IMR-90 (cell line): Measurements from ENCODE around the gene BRCC3. TPM values are rescaled to one million over a fixed set of nuclear protein-coding genes. Genes with fewer than 3 reads are reported as not detected.

Experiments used
- ATAC-seq: fragments of 200-7000 bp; cut with Tn5 transposase; 2 replicates; pipeline ENCODE4 v1.9.1; 2020; ENCODE audit warnings: low read depth, mild to moderate bottlenecking, moderate library complexity
- BruUV-seq: library from RNA; stranded (reverse); fragments of 400-500 nt; replicated peaks from 2 replicates; lab custom pipeline; 2021; lab: Mats Ljungman, UMichigan
- CTCF ChIA-PET: fragments of 300-600 bp; formaldehyde crosslinking; extraction: SDS; loops from one replicate; lab custom pipeline; 2021; ENCODE audit warnings: antibody characterized with exemption; lab: Yijun Ruan, JAX
- POLR2A ChIA-PET: fragments of 300-600 bp; sonication (Branson Sonifier 250); formaldehyde crosslinking; loops from one replicate; lab custom pipeline; 2022; ENCODE audit warnings: antibody characterized with exemption; ENCODE audit not compliant: unreplicated experiment; lab: Charles Lee
- DNase-seq: peaks from one replicate; pipeline ENCODE4 v3.0.0; 2013
- H2AFZ ChIP-seq: replicated peaks from 2 replicates; pipeline ENCODE3; 2013; ENCODE audit warnings: low read length, mild to moderate bottlenecking; ENCODE audit not compliant: poor library complexity
- H2AK5ac ChIP-seq: 2 replicates; pipeline ENCODE4 v1.6.1; 2013; ENCODE audit warnings: low read depth, low read length, inconsistent platforms
- H2AK9ac ChIP-seq: replicated peaks from 2 replicates; pipeline ENCODE3; 2013; ENCODE audit warnings: mild to moderate bottlenecking, low read depth, low read length, moderate library complexity; ENCODE audit not compliant: poor library complexity
- H2BK120ac ChIP-seq: 2 replicates; pipeline ENCODE4 v1.6.1; 2013; ENCODE audit warnings: low read depth, low read length, inconsistent platforms
- H2BK15ac ChIP-seq: 3 replicates; pipeline ENCODE4 v1.6.1; 2013; ENCODE audit warnings: low read depth, low read length, inconsistent platforms
- H2BK20ac ChIP-seq: 2 replicates; pipeline ENCODE4 v1.6.1; 2013; ENCODE audit warnings: low read depth, mild to moderate bottlenecking, inconsistent platforms, low read length, moderate library complexity
- H2BK5ac ChIP-seq: 2 replicates; pipeline ENCODE4 v1.6.1; 2013; ENCODE audit warnings: mild to moderate bottlenecking, low read depth, low read length, inconsistent platforms; ENCODE audit not compliant: poor library complexity, severe bottlenecking
- H3K14ac ChIP-seq: replicated peaks from 2 replicates; pipeline ENCODE4 v1.6.1; 2013; ENCODE audit warnings: low read depth, low read length, inconsistent platforms
- H3K18ac ChIP-seq: 2 replicates; pipeline ENCODE4 v1.6.1; 2013; ENCODE audit warnings: low read depth, low read length, control low read depth
- H3K23ac ChIP-seq: 2 replicates; pipeline ENCODE4 v1.6.1; 2013; ENCODE audit warnings: low read depth, low read length, inconsistent platforms
- H3K27ac ChIP-seq: 2 replicates; pipeline ENCODE4 v1.5.1; 2013; ENCODE audit warnings: mild to moderate bottlenecking, control low read depth, low read length; ENCODE audit not compliant: insufficient read depth
- H3K27me3 ChIP-seq: 2 replicates; pipeline ENCODE4 v1.6.1; 2013; ENCODE audit warnings: low read length; ENCODE audit not compliant: control insufficient read depth, insufficient read depth
- H3K36me3 ChIP-seq: 2 replicates; pipeline ENCODE4 v1.6.1; 2013; ENCODE audit warnings: low read length, mixed read lengths; ENCODE audit not compliant: control insufficient read depth, insufficient read depth
- H3K4ac ChIP-seq: 2 replicates; pipeline ENCODE4 v1.6.1; 2013; ENCODE audit warnings: low read depth, low read length, inconsistent platforms
- H3K4me1 ChIP-seq: 2 replicates; pipeline ENCODE4 v1.6.1; 2013; ENCODE audit warnings: low read length, mixed read lengths; ENCODE audit not compliant: control insufficient read depth, insufficient read depth
- H3K4me2 ChIP-seq: 2 replicates; pipeline ENCODE4 v1.6.1; 2013; ENCODE audit warnings: low read depth, mild to moderate bottlenecking, control low read depth, low read length, moderate library complexity
- H3K4me3 ChIP-seq: 2 replicates; pipeline ENCODE4 v1.5.1; 2013; ENCODE audit warnings: low read depth, mild to moderate bottlenecking, control low read depth, low read length, moderate library complexity; ENCODE audit not compliant: insufficient read depth
- H3K56ac ChIP-seq: 2 replicates; pipeline ENCODE4 v1.6.1; 2013; ENCODE audit warnings: low read length, inconsistent platforms; ENCODE audit not compliant: insufficient read depth; ENCODE audit errors: extremely low read depth
- H3K79me1 ChIP-seq, 2 experiments: 2 replicates each; pipeline ENCODE4 v1.6.1; 2013; ENCODE audit warnings: low read length in 2 of 2, inconsistent platforms in 1 of 2, low read depth in 1 of 2
- H3K9ac ChIP-seq: 2 replicates; pipeline ENCODE4 v1.6.1; 2013; ENCODE audit warnings: low read depth, low read length, control low read depth
- H3K9me1 ChIP-seq: 2 replicates; pipeline ENCODE4 v1.6.1; 2013; ENCODE audit warnings: low read length, inconsistent platforms; ENCODE audit not compliant: insufficient read depth
- H3K9me3 ChIP-seq: 2 replicates; pipeline ENCODE4 v1.6.1; 2013; ENCODE audit warnings: low read length; ENCODE audit not compliant: control insufficient read depth, insufficient read depth
- H4K20me1 ChIP-seq: 2 replicates; pipeline ENCODE4 v1.6.1; 2013; ENCODE audit warnings: low read length, inconsistent platforms; ENCODE audit not compliant: insufficient read depth
- H4K5ac ChIP-seq: 2 replicates; pipeline ENCODE4 v1.6.1; 2013; ENCODE audit warnings: mild to moderate bottlenecking, low read depth, low read length, control low read depth
- H4K8ac ChIP-seq, 2 experiments: 2 replicates each; pipeline ENCODE4 v1.6.1; 2013; ENCODE audit warnings: low read depth in 2 of 2, low read length in 2 of 2, control low read depth in 1 of 2, inconsistent platforms in 1 of 2
- H4K91ac ChIP-seq: 2 replicates; pipeline ENCODE4 v1.6.1; 2013; ENCODE audit warnings: low read depth, low read length, inconsistent platforms; ENCODE audit not compliant: insufficient read depth
- BHLHE40 ChIP-seq: fragments of 150-350 bp; IDR thresholded peaks from 2 replicates; pipeline ENCODE4 v1.6.1; 2016; ENCODE audit warnings: mild to moderate bottlenecking, low read depth, low read length
- CEBPB ChIP-seq: IDR thresholded peaks from 2 replicates; pipeline ENCODE4 v1.6.1; 2012; ENCODE audit warnings: low read depth, low read length, improper control_type of control experiment
- CHD1 ChIP-seq: IDR thresholded peaks from 2 replicates; pipeline ENCODE4 v1.6.1; 2012; ENCODE audit warnings: low read depth, low read length, improper control_type of control experiment
- FOS ChIP-seq: fragments of 150-350 bp; IDR thresholded peaks from 2 replicates; pipeline ENCODE4 v1.6.1; 2016; ENCODE audit warnings: low read depth, low read length
- MAFK ChIP-seq: IDR thresholded peaks from 2 replicates; pipeline ENCODE4 v1.6.1; 2012; ENCODE audit warnings: low read depth, low read length, improper control_type of control experiment
- MAZ ChIP-seq: IDR thresholded peaks from 2 replicates; pipeline ENCODE4 v1.6.1; 2012; ENCODE audit warnings: low read depth, mild to moderate bottlenecking, low read length, improper control_type of control experiment, moderate library complexity, borderline replicate concordance
- MXI1 ChIP-seq: IDR thresholded peaks from 2 replicates; pipeline ENCODE4 v1.6.1; 2012; ENCODE audit warnings: low read depth, mild to moderate bottlenecking, low read length, moderate library complexity, borderline replicate concordance
- NFE2L2 ChIP-seq: fragments of 150-350 bp; IDR thresholded peaks from 2 replicates; pipeline ENCODE4 v1.6.1; 2016; ENCODE audit warnings: low read depth, mild to moderate bottlenecking, low read length
- POLR2A ChIP-seq: IDR thresholded peaks from 2 replicates; pipeline ENCODE4 v1.6.1; 2012; ENCODE audit warnings: mild to moderate bottlenecking, low read depth, low read length
- RAD21 ChIP-seq: IDR thresholded peaks from 2 replicates; pipeline ENCODE4 v1.6.1; 2012; ENCODE audit warnings: low read length, improper control_type of control experiment
- RCOR1 ChIP-seq: IDR thresholded peaks from 2 replicates; pipeline ENCODE4 v1.6.1; 2012; ENCODE audit warnings: mild to moderate bottlenecking, low read length, improper control_type of control experiment; ENCODE audit not compliant: insufficient replicate concordance
- RFX5 ChIP-seq: IDR thresholded peaks from 2 replicates; pipeline ENCODE4 v1.8.0; 2012; ENCODE audit warnings: low read depth, mild to moderate bottlenecking, low read length, moderate library complexity
- SMC3 ChIP-seq: fragments of 150-350 bp; IDR thresholded peaks from 2 replicates; pipeline ENCODE4 v1.6.1; 2016; ENCODE audit warnings: low read depth, mild to moderate bottlenecking, antibody characterized with exemption, low read length, moderate library complexity
- WGBS, 2 experiments: methylation state at CpG; one replicate each; pipeline versions ENCODE4 v1.1.5 to v1.1.7; 2013; ENCODE audit warnings: missing lambda C conversion rate in 2 of 2; ENCODE audit not compliant: insufficient read length in 1 of 2; ENCODE audit errors: extremely low coverage in 2 of 2; 5-methylcytosine and 5-hydroxymethylcytosine counted together
- dilution Hi-C: fragments of 300-500 bp; cut with HindIII; formaldehyde crosslinking; loops from one replicate; pipeline ENCODE4 v1.14.3; 2018; ENCODE audit warnings: low sequenced_read_pairs; ENCODE audit not compliant: unreplicated experiment
- in situ Hi-C: fragments of 300-500 bp; cut with MboI; formaldehyde crosslinking; loops from 3 replicates; pipeline ENCODE4 v1.14.3; 2019; ENCODE audit warnings: low sequenced_read_pairs, inconsistent platforms, mixed read lengths
- intact Hi-C: fragments of 100-400 bp; cut with micrococcal nuclease; formaldehyde crosslinking; loops from 2 replicates; pipeline ENCODE4 v1.10.0; 2022
- polyA plus RNA-seq, 3 experiments: library from polyadenylated mRNA; depleted of rRNA; stranded (reverse); fragments of >200 nt; gene quantifications; 2 replicates each; pipeline ENCODE4 v1.2.3, GENCODE V29; 2012; ENCODE audit warnings: low replicate concordance in 1 of 3
- total RNA-seq: library from RNA; depleted of rRNA; stranded (reverse); fragments of >200 nt; gene quantifications from 2 replicates; pipeline ENCODE4 v1.2.3, GENCODE V29; 2012
- TF ChIP-seq, protein P1 (sequence below): fragments of 150-350 bp; IDR thresholded peaks from 2 replicates; pipeline ENCODE4 v1.6.1; 2016; ENCODE audit warnings: low read depth, mild to moderate bottlenecking, low read length, moderate library complexity, borderline replicate concordance
- TF ChIP-seq, protein P2 (sequence below): conservative IDR thresholded peaks from 2 replicates; pipeline ENCODE4 v1.5.1; 2012; ENCODE audit warnings: mild to moderate bottlenecking, low read depth, low read length, improper control_type of control experiment
- TF ChIP-seq, protein P3 (sequence below): fragments of 150-350 bp; IDR thresholded peaks from 2 replicates; pipeline ENCODE4 v1.6.1; 2017; ENCODE audit warnings: mild to moderate bottlenecking, antibody characterized with exemption, low read length, low read depth

BRCC3 gene
- total and polyA plus RNA-seq, 2 of the 4 experiments (the other 2 are of a cell fraction) = 14.4 to 24.7 TPM

- H4K5ac ChIP-seq = no peak overlapping the region
- no peak overlapping the region for H4K8ac ChIP-seq
- H2BK5ac ChIP-seq = no peak overlapping the region
- no peaks in the 10 kb centered on the region for H3K9me1 ChIP-seq
- BruUV-seq = no TSS peak
- no peaks in the 10 kb centered on the region for H3K36me3 ChIP-seq
- H3K4me3 ChIP-seq = no peak overlapping the region
- H2BK15ac ChIP-seq = no peak overlapping the region
- H3K9me3 ChIP-seq = no peaks in the 10 kb centered on the region
- TF ChIP-seq, protein P1, sequence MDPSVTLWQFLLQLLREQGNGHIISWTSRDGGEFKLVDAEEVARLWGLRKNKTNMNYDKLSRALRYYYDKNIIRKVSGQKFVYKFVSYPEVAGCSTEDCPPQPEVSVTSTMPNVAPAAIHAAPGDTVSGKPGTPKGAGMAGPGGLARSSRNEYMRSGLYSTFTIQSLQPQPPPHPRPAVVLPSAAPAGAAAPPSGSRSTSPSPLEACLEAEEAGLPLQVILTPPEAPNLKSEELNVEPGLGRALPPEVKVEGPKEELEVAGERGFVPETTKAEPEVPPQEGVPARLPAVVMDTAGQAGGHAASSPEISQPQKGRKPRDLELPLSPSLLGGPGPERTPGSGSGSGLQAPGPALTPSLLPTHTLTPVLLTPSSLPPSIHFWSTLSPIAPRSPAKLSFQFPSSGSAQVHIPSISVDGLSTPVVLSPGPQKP = no peak
- TF ChIP-seq MAZ (no peak), POLR2A (no peak), RFX5 (no peak), RAD21 (no peak), FOS (no peak), CEBPB (no peak), BHLHE40 (no peak), MXI1 (no peak), NFE2L2 (no peak), CHD1 (no peak), MAFK (no peak), RCOR1 (no peak), SMC3 (no peak)
- TF ChIP-seq, protein P2, sequence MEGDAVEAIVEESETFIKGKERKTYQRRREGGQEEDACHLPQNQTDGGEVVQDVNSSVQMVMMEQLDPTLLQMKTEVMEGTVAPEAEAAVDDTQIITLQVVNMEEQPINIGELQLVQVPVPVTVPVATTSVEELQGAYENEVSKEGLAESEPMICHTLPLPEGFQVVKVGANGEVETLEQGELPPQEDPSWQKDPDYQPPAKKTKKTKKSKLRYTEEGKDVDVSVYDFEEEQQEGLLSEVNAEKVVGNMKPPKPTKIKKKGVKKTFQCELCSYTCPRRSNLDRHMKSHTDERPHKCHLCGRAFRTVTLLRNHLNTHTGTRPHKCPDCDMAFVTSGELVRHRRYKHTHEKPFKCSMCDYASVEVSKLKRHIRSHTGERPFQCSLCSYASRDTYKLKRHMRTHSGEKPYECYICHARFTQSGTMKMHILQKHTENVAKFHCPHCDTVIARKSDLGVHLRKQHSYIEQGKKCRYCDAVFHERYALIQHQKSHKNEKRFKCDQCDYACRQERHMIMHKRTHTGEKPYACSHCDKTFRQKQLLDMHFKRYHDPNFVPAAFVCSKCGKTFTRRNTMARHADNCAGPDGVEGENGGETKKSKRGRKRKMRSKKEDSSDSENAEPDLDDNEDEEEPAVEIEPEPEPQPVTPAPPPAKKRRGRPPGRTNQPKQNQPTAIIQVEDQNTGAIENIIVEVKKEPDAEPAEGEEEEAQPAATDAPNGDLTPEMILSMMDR = no peak
- TF ChIP-seq, protein P3, sequence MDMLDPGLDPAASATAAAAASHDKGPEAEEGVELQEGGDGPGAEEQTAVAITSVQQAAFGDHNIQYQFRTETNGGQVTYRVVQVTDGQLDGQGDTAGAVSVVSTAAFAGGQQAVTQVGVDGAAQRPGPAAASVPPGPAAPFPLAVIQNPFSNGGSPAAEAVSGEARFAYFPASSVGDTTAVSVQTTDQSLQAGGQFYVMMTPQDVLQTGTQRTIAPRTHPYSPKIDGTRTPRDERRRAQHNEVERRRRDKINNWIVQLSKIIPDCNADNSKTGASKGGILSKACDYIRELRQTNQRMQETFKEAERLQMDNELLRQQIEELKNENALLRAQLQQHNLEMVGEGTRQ = no peak
- H3K27ac ChIP-seq = no peak overlapping the region
- no peak overlapping the region for H3K14ac ChIP-seq
- no peaks in the 10 kb centered on the region for H3K79me1 ChIP-seq
- no peak overlapping the region for H3K18ac ChIP-seq
- H4K91ac ChIP-seq = no peak overlapping the region
- no peak overlapping the region for H2AK9ac ChIP-seq
- no peak overlapping the region for H3K9ac ChIP-seq
- H3K23ac ChIP-seq = no peak overlapping the region
- H2BK120ac ChIP-seq = no peak overlapping the region
- H3K27me3 ChIP-seq = no peaks in the 10 kb centered on the region
- no peak overlapping the region for H3K56ac ChIP-seq
- no peak overlapping the region for H3K4ac ChIP-seq
- WGBS, 2 experiments = no CpG with 5 or more reads among the region's 6 CpGs
- in situ Hi-C loops (no loop called here), dilution Hi-C loops (no loop called here), intact Hi-C loops (no loop called here)
- H4K20me1 ChIP-seq = no peaks in the 10 kb centered on the region
- no peak overlapping the region for H2AK5ac ChIP-seq
- ATAC-seq = no peak
- H2AFZ ChIP-seq = no peak overlapping the region
- CTCF ChIA-PET = interaction anchor here (1.4 kb wide), 1 partner anchor 11 kb away, joined by 4 read pairs; no protein-coding TSS in a partner anchor
- no peak for DNase-seq
- POLR2A ChIA-PET = no interaction called here
- H3K4me2 ChIP-seq = no peak overlapping the region
- no peaks in the 10 kb centered on the region for H3K4me1 ChIP-seq
- H2BK20ac ChIP-seq = no peak overlapping the region
These were observed 25.0 kb upstream of the BRCC3 start for GRCh38 chrX:155046129-155046810.
